ENCODE results near the gene MED29. TPM values are rescaled to one million over a fixed set of nuclear protein-coding genes. Genes with fewer than 3 reads are reported as not detected.

The MED29 gene
- total RNA-seq, 1 donor from 2014 or later = 32.4 TPM

GRCh38 chr19:39347332-39348164 lies 43.6 kb upstream of the MED29 start:
- no peak for DNase-seq (ENCODE audit: low spot score)
- H3K4me1 Mint-ChIP-seq (ENCODE audit: unreplicated experiment) = peaks cover 24% of the 10 kb centered on the region

GRCh38 chr19:39349326-39349725 lies 41.9 kb upstream of the MED29 start:
- no peak overlapping the region for H3K4me3 Mint-ChIP-seq (ENCODE audit: unreplicated experiment)
- peaks cover 30% of the 10 kb centered on the region for H3K36me3 Mint-ChIP-seq (ENCODE audit: low read depth, unreplicated experiment)
- TF ChIP-seq CTCF (IDR thresholded peaks at IDR 0.05; ENCODE audit: unreplicated experiment) = no peak
- peaks cover 5% of the 10 kb centered on the region for H3K27me3 Mint-ChIP-seq (ENCODE audit: unreplicated experiment)
- no peak for DNase-seq (ENCODE audit: low spot score)
- no peaks in the 10 kb centered on the region for H3K9me3 Mint-ChIP-seq (ENCODE audit: unreplicated experiment)
- peaks cover 10% of the 10 kb centered on the region for H3K4me1 Mint-ChIP-seq (ENCODE audit: unreplicated experiment)
- H3K27ac Mint-ChIP-seq (ENCODE audit: unreplicated experiment) = no peak overlapping the region

More at GRCh38 chr19:39347332-39348164, 43.6 kb upstream of the MED29 start:
- Mint-ChIP-seq H3K27me3 (ENCODE audit: unreplicated experiment) (peaks cover 16% of the 10 kb centered on the region), H3K9me3 (ENCODE audit: unreplicated experiment) (no peaks in the 10 kb centered on the region), H3K36me3 (ENCODE audit: low read depth, unreplicated experiment) (peaks cover 29% of the 10 kb centered on the region), H3K4me3 (ENCODE audit: unreplicated experiment) (peak overlapping the region; percentile 2), H3K27ac (ENCODE audit: unreplicated experiment) (no peak overlapping the region)
- no peak for TF ChIP-seq CTCF (IDR thresholded peaks at IDR 0.05; ENCODE audit: unreplicated experiment)

GRCh38 chr19:39350156-39350555 lies 41.0 kb upstream of the MED29 start:
- TF ChIP-seq CTCF (IDR thresholded peaks at IDR 0.05; ENCODE audit: unreplicated experiment) = no peak
- Mint-ChIP-seq H3K36me3 (ENCODE audit: low read depth, unreplicated experiment) (peaks cover 30% of the 10 kb centered on the region), H3K9me3 (ENCODE audit: unreplicated experiment) (no peaks in the 10 kb centered on the region), H3K27ac (ENCODE audit: unreplicated experiment) (no peak overlapping the region), H3K4me3 (ENCODE audit: unreplicated experiment) (no peak overlapping the region), H3K4me1 (ENCODE audit: unreplicated experiment) (peaks cover 3% of the 10 kb centered on the region), H3K27me3 (ENCODE audit: unreplicated experiment) (peaks cover 3% of the 10 kb centered on the region)
- DNase-seq (ENCODE audit: low spot score) = no peak

- Mint-ChIP-seq H3K27me3 (ENCODE audit: unreplicated experiment) (no peaks in the 10 kb centered on the region), H3K4me3 (ENCODE audit: unreplicated experiment) (no peak overlapping the region), H3K36me3 (ENCODE audit: low read depth, unreplicated experiment) (peaks cover 35% of the 10 kb centered on the region), H3K27ac (ENCODE audit: unreplicated experiment) (no peak overlapping the region), H3K4me1 (ENCODE audit: unreplicated experiment) (no peaks in the 10 kb centered on the region), H3K9me3 (ENCODE audit: unreplicated experiment) (no peaks in the 10 kb centered on the region)
- DNase-seq (ENCODE audit: low spot score) = no peak
- TF ChIP-seq CTCF (IDR thresholded peaks at IDR 0.05; ENCODE audit: unreplicated experiment) = no peak
Observed at GRCh38 chr19:39351537-39352064, 39.6 kb upstream of the MED29 start.

Measured in endothelial cell (in vitro differentiated cells).